ENCODE results near the gene ZNF732. TPM values are rescaled to one million over a fixed set of nuclear protein-coding genes. Genes with fewer than 3 reads are reported as not detected.
"Not testable (repeated sequence)": the region's sequence is repeated elsewhere in the genome, so short reads cannot be mapped to it uniquely, and the experiment has no call there.

The ZNF732 gene
- total RNA-seq, 2 experiments from 2014 or later: 0.09 TPM; not detected in 1

DNA sequence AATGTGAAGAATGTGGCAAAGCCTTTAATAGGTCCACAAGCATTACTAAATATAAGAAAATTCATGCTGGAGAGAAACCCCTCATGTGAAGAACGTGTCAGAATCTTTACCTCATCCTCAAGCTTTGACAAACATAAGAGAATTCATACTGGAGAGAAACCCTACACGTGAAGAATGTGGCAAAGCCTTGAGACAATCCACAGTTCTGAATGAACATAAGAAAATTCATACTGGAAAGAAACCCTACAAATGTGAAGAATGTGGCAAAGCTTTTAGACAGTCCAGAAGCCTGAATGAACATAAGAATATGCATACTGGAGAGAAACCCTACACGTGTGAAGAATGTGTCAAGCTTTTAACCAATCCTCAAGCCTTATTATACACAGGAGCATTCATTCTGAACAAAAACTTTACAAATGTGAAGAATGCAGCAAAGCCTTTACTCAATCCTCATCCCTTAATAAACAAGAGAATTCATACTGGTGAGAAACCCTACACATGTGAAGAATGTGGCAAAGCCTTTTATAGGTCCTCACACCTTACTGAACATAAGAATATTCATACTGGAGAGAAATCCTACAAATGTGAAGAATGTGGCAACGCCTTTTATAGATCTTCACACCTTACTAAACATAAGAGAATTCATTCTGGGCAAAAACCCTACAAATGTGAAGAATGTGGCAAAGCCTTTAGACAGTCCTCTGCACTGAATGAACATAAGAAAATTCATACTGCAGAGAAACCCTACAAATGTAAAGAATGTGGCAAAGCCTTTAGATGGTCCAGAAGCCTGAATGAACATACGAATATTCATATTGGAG, 51.1 kb downstream of the ZNF732 start:
- peaks cover 28% of the 10 kb centered on the region for H3K36me3 Mint-ChIP-seq (ENCODE audit: low read depth)
- ChIA-PET CTCF (no interaction called here), POLR2A (no interaction called here)
- H3K9me3 Mint-ChIP-seq (ENCODE audit: low read depth): peaks cover 40% of the 10 kb centered on the region
- DNase-seq (no peak), ATAC-seq (no peak)
- intact Hi-C loops (cut with DNase I, micrococcal nuclease): no loop called here
- no peak overlapping the region for H3K4me3 Mint-ChIP-seq
- no peaks in the 10 kb centered on the region for H3K4me1 Mint-ChIP-seq
- H3K27me3 Mint-ChIP-seq: no peaks in the 10 kb centered on the region
- no peak overlapping the region for H3K27ac Mint-ChIP-seq

GRCh38 chr4:252065-252601, 53.1 kb downstream of the ZNF732 start:
- Mint-ChIP-seq H3K27me3 (no peaks in the 10 kb centered on the region), H3K27ac (no peak overlapping the region), H3K4me3 (no peak overlapping the region), H3K9me3 (ENCODE audit: low read depth) (peaks cover 43% of the 10 kb centered on the region), H3K36me3 (ENCODE audit: low read depth) (peaks cover 30% of the 10 kb centered on the region), H3K4me1 (no peaks in the 10 kb centered on the region)
- intact Hi-C loops (cut with DNase I, micrococcal nuclease): no loop called here
- ATAC-seq (no peak), DNase-seq (no peak)
- ChIA-PET CTCF (interaction anchor here (1.0 kb wide), 1 partner anchor 8 kb away, joined by 4 read pairs; no protein-coding TSS in a partner anchor), POLR2A (no interaction called here)

DNA sequence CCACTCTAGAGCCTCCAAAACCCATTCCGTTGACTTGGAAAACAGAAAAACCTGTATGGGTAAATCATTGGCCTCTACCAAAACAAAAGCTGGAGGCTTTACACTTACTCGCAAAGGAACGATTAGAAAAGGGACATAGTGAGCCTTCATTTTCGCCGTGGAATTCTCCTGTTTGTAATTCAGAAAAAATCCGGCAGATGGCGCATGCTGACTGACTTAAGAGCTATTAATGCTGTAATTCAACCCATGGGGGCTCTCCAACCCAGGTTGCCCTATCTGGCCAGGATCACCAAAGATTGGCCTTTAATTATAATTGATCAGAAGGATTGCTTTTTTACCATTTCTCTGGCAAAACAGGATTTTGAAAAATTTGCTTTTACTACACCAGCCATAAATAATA, 60.8 kb downstream of the ZNF732 start:
- POLR2A ChIA-PET: interaction anchor here (0.8 kb wide), 1 partner anchor 86 kb away, joined by 3 read pairs; no protein-coding TSS in a partner anchor
- CTCF ChIA-PET: interaction anchor here (0.6 to 1.7 kb wide), 9 partner anchors 8 to 377 kb away, joined by 3 to 7 read pairs (median 3); partner anchors contain the start of gene ZNF141
- Mint-ChIP-seq H3K27ac (no peak overlapping the region), H3K36me3 (ENCODE audit: low read depth) (peaks cover 1% of the 10 kb centered on the region), H3K4me3 (no peak overlapping the region), H3K9me3 (ENCODE audit: low read depth) (peaks cover 11% of the 10 kb centered on the region), H3K4me1 (peaks cover 7% of the 10 kb centered on the region), H3K27me3 (no peaks in the 10 kb centered on the region)
- DNase-seq: peak; percentile 68
- intact Hi-C loops (cut with DNase I, micrococcal nuclease): loop anchor here (1.0 to 5.0 kb wide), 3 partner anchors 137 to 430 kb away; partner anchors contain the start of genes ATP5ME (in 2 of the 2) and MYL5 (in 2 of the 2)
- no peak for ATAC-seq

- Mint-ChIP-seq H3K27ac (no peak overlapping the region), H3K4me1 (peaks cover 7% of the 10 kb centered on the region), H3K9me3 (ENCODE audit: low read depth) (peaks cover 7% of the 10 kb centered on the region), H3K36me3 (ENCODE audit: low read depth) (peaks cover 1% of the 10 kb centered on the region), H3K27me3 (no peaks in the 10 kb centered on the region), H3K4me3 (no peak overlapping the region)
- POLR2A ChIA-PET: no interaction called here
- ATAC-seq (no peak), DNase-seq (no peak)
- intact Hi-C loops (cut with DNase I, micrococcal nuclease): loop anchor here (2.0 to 5.0 kb wide), 3 partner anchors 119 to 429 kb away; partner anchors contain the start of genes ATP5ME (in 1 of the 2), MYL5 (in 1 of the 2) and ZNF718 (in 1 of the 2)
- CTCF ChIA-PET: interaction anchor here (0.6 to 1.9 kb wide), 7 partner anchors 9 to 215 kb away, joined by 3 to 9 read pairs (median 4); partner anchors contain the start of gene ZNF718
These were observed 61.8 kb downstream of the ZNF732 start for GRCh38 chr4:243426-243825.

GRCh38 chr4:242121-242848, 63.0 kb downstream of the ZNF732 start:
- Mint-ChIP-seq H3K9me3 (ENCODE audit: low read depth) (peaks cover 4% of the 10 kb centered on the region), H3K27ac (peak overlapping the region; percentile 86), H3K36me3 (ENCODE audit: low read depth) (no peaks in the 10 kb centered on the region), H3K4me1 (peaks cover 7% of the 10 kb centered on the region), H3K27me3 (no peaks in the 10 kb centered on the region), H3K4me3 (peak overlapping the region; percentile 76)
- ChIA-PET POLR2A (no interaction called here), CTCF (interaction anchor here (0.5 to 1.9 kb wide), 7 partner anchors 27 to 813 kb away, joined by 3 to 9 read pairs (median 3); partner anchors contain the start of gene ZNF718)
- peak; percentile 96 for ATAC-seq
- intact Hi-C loops (cut with DNase I, micrococcal nuclease): loop anchor here (2.0 to 5.0 kb wide), 3 partner anchors 117 to 430 kb away; partner anchors contain the start of genes ATP5ME (in 1 of the 2), MYL5 (in 1 of the 2) and ZNF718 (in 1 of the 2)
- DNase-seq: peak; percentile 81

- H3K9me3 Mint-ChIP-seq (ENCODE audit: low read depth); POLR2A ChIA-PET: not testable (repeated sequence)
- intact Hi-C loops (cut with DNase I, micrococcal nuclease): loop anchor here in 1 of 2 experiments (5.0 kb wide), 2 partner anchors 134 to 431 kb away; partner anchors contain the start of genes ATP5ME and MYL5
These were observed 63.9 kb downstream of the ZNF732 start for GRCh38 chr4:241411-241810.

DNA sequence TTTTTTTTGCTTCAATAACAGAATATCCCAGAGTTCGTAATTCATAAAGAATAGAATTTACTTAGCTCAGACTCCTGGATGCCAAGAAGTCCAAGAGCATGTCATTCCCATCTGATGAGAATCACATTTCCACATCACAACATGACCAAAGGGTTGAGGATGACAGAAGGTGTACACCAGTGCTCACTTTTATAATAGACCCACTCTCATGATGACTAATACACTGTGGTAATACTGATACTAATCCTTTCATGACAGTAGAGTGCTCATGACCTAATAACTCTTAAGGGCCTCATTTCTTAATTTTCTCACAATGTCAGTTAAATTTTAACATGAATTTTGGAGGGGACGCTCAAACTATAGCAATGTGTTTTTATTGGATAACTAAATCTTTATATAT, 69.2 kb downstream of the ZNF732 start:
- POLR2A ChIA-PET: no interaction called here
- DNase-seq (no peak), ATAC-seq (peak; percentile 74)
- CTCF ChIA-PET: interaction anchor here (0.6 to 1.2 kb wide), 3 partner anchors 146 to 208 kb away, joined by 3 to 5 read pairs (median 4); no protein-coding TSS in a partner anchor
- H3K27me3 Mint-ChIP-seq: no peaks in the 10 kb centered on the region
- H3K9me3 Mint-ChIP-seq (ENCODE audit: low read depth): peaks cover under 1% of the 10 kb centered on the region
- H3K4me1 Mint-ChIP-seq: peaks cover under 1% of the 10 kb centered on the region
- no peak overlapping the region for H3K4me3 Mint-ChIP-seq
- H3K36me3 Mint-ChIP-seq (ENCODE audit: low read depth): peaks cover under 1% of the 10 kb centered on the region
- no peak overlapping the region for H3K27ac Mint-ChIP-seq
- intact Hi-C loops (cut with DNase I, micrococcal nuclease): no loop called here

More at GRCh38 chr4:241411-241810, 63.9 kb downstream of the ZNF732 start:
- H3K27me3 Mint-ChIP-seq; CTCF ChIA-PET; H3K4me1 Mint-ChIP-seq; DNase-seq; H3K36me3 Mint-ChIP-seq (ENCODE audit: low read depth); ATAC-seq: not testable (repeated sequence)
- Mint-ChIP-seq H3K4me3 (peak overlapping the region; percentile 76), H3K27ac (peak overlapping the region; percentile 86)

DNA sequence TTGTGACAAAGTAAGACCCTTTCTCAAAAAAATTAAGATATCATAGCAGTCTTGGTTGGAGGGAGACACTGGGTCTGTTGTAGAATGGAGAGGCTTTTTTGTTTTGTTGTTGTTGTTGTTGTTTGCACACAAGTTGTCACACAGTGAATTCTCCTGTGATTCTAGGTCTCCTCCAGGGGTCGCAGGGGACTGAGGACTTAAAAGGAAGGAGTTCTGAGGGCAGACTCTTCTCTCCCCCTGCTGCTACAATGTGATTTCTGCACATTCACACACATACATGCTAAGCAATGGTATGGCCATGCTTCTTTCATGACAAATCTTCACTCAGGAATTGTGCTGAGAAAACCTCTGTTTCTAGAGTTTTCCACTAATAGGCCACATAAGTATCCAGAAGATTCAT, 71.1 kb downstream of the ZNF732 start:
- DNase-seq (no peak), ATAC-seq (no peak)
- ChIA-PET CTCF (no interaction called here), POLR2A (no interaction called here)
- H3K9me3 Mint-ChIP-seq (ENCODE audit: low read depth): peaks cover 13% of the 10 kb centered on the region
- peaks cover 2% of the 10 kb centered on the region for H3K4me1 Mint-ChIP-seq
- no peak overlapping the region for H3K4me3 Mint-ChIP-seq
- intact Hi-C loops (cut with DNase I, micrococcal nuclease): no loop called here
- H3K27ac Mint-ChIP-seq: no peak overlapping the region
- H3K36me3 Mint-ChIP-seq (ENCODE audit: low read depth): peaks cover 6% of the 10 kb centered on the region
- H3K27me3 Mint-ChIP-seq: no peaks in the 10 kb centered on the region

DNA sequence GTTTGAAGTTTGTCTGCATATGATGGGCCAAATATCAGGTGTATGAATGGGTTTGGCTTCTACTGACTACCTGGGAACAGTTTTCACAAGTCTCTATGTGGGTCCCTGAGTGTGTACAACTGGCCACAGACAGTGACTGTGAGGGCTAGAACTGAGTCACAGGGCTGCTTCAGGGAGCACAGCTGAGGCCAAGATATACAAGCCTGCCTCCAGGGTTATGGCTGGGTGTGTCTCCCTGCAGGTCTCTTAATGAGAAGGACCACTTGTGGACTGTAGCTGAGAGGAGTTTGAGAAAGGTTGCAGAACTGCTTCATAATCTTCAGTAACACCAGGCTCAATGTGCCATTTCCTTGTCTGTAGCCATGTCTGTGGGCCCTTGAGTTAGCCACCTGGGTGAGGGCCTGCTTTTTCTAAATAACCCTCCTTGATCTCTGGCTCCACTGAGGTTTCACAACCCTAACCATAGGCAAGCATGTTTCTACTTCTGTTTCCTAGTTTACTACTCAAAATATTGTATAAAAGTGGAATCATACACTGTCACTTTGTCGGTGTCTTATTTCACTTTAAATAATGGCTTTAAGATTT, 81.3 kb downstream of the ZNF732 start:
- Mint-ChIP-seq H3K4me1 (no peaks in the 10 kb centered on the region), H3K9me3 (ENCODE audit: low read depth) (peaks cover 24% of the 10 kb centered on the region), H3K4me3 (no peak overlapping the region), H3K36me3 (ENCODE audit: low read depth) (peaks cover 12% of the 10 kb centered on the region), H3K27me3 (no peaks in the 10 kb centered on the region), H3K27ac (no peak overlapping the region)
- ChIA-PET CTCF (interaction anchor here (0.6 to 0.8 kb wide), 2 partner anchors 13 to 200 kb away, joined by 3 to 4 read pairs; no protein-coding TSS in a partner anchor), POLR2A (no interaction called here)
- intact Hi-C loops (cut with DNase I, micrococcal nuclease): no loop called here
- ATAC-seq (no peak), DNase-seq (no peak)

Data from activated CD4-positive, alpha-beta T cell treated with anti-CD3 and anti-CD28 coated beads for 36 hours (primary cell).